HepG2 (cell line): ENCODE results near the gene C19orf47. TPM values are rescaled to one million over a fixed set of nuclear protein-coding genes. Genes with fewer than 3 reads are reported as not detected.

Experiments
- ATAC-seq: fragments of 200-7000 bp; cut with Tn5 transposase; 3 replicates; pipeline ENCODE4 v1.9.1; 2020; ENCODE audit warnings: mild to moderate bottlenecking, moderate library complexity
- BruUV-seq: library from RNA; stranded (reverse); fragments of 400-500 nt; replicated peaks from 2 replicates; lab custom pipeline; 2021; lab: Mats Ljungman, UMichigan
- CTCF ChIA-PET: fragments of 300-600 bp; formaldehyde crosslinking; extraction: SDS; loops from one replicate; lab custom pipeline; 2021; ENCODE audit warnings: low total read pairs, inconsistent platforms, low intra/inter-chr PET ratio; lab: Yijun Ruan, JAX
- POLR2A ChIA-PET: fragments of 350-600 bp; sonication (Branson Sonifier 250); formaldehyde crosslinking; loops from one replicate; lab custom pipeline; 2020; ENCODE audit warnings: antibody characterized with exemption, inconsistent platforms; lab: Yijun Ruan, JAX
- DNase-seq: peaks from one replicate; pipeline ENCODE4 v3.0.0-alpha.2; 2015; ENCODE audit warnings: low spot score
- FAIRE-seq: peaks from 3 replicates; lab custom pipeline; 2011; peaks lifted over from hg19 to GRCh38; lab: Jason Lieb, UNC
- H2AFZ ChIP-seq: one replicate; pipeline ENCODE4 v1.6.1; 2011; ENCODE audit warnings: low read length, inconsistent platforms
- H3K27ac ChIP-seq: fragments of 300-600 bp; 3 replicates; pipeline ENCODE4 v1.8.0; 2011; ENCODE audit warnings: mixed run types, mild to moderate bottlenecking, mixed read lengths, low read length, inconsistent platforms; ENCODE audit not compliant: insufficient read depth; ENCODE audit errors: extremely low read length
- H3K27me3 ChIP-seq, 2 experiments: fragments of 200-600 bp in 1 of 2; 2 replicates in 1 of 2; 3 replicates in 1 of 2; pipeline versions ENCODE4 v1.6.0 to v1.8.0; 2011; ENCODE audit warnings: low read length in 2 of 2, mild to moderate bottlenecking in 2 of 2, moderate library complexity in 2 of 2, inconsistent platforms in 1 of 2; ENCODE audit not compliant: insufficient read depth in 2 of 2, control insufficient read depth in 1 of 2
- H3K36me3 ChIP-seq, 2 experiments: fragments of 200-600 bp in 1 of 2; replicated peaks in 1 of 2; 2 replicates in 1 of 2; 3 replicates in 1 of 2; pipeline versions ENCODE4 v1.5.1 to v1.8.0; 2011; ENCODE audit warnings: low read length in 2 of 2, inconsistent platforms in 1 of 2; ENCODE audit not compliant: insufficient read depth in 2 of 2, control insufficient read depth in 1 of 2
- H3K4me1 ChIP-seq: 2 replicates; pipeline ENCODE4 v1.5.1; 2012; ENCODE audit warnings: low read length, inconsistent platforms; ENCODE audit not compliant: insufficient read depth
- H3K4me2 ChIP-seq: 2 replicates; pipeline ENCODE4 v1.6.0; 2011; ENCODE audit warnings: low read depth, low read length, inconsistent platforms
- H3K4me3 ChIP-seq, 3 experiments: fragments of 200-600 bp in 1 of 3; sonication (generic), shearing (Covaris generic) in 1 of 3; replicated peaks in 1 of 3; 2 replicates each; pipeline ENCODE4 v1.5.1; 2011 to 2016; ENCODE audit warnings: low read length in 3 of 3, inconsistent platforms in 2 of 3, low read depth in 2 of 3, mild to moderate bottlenecking in 2 of 3, control low read depth in 1 of 3, mixed read lengths in 1 of 3; ENCODE audit not compliant: insufficient read depth in 1 of 3
- H3K79me2 ChIP-seq: one replicate; pipeline ENCODE4 v1.6.1; 2011; ENCODE audit warnings: low read length, inconsistent platforms; ENCODE audit not compliant: insufficient read depth
- H3K9ac ChIP-seq: 2 replicates; pipeline ENCODE4 v1.6.0; 2011; ENCODE audit warnings: mild to moderate bottlenecking, low read depth, low read length, inconsistent platforms; ENCODE audit not compliant: insufficient read depth
- H3K9me3 ChIP-seq: 2 replicates; pipeline ENCODE4 v1.5.1; 2012; ENCODE audit warnings: mild to moderate bottlenecking, low read length
- H4K20me1 ChIP-seq: 2 replicates; pipeline ENCODE4 v1.6.0; 2011; ENCODE audit warnings: inconsistent platforms, mild to moderate bottlenecking, low read length, moderate library complexity; ENCODE audit not compliant: insufficient read depth
- DMTF1 ChIP-seq: sonication (generic); formaldehyde crosslinking; IDR thresholded peaks from 2 replicates; pipeline ENCODE4 v1.4.0; 2020; ENCODE audit warnings: mild to moderate bottlenecking, missing genetic modification reagents
- GATAD1 ChIP-seq: IDR thresholded peaks from 2 replicates; pipeline ENCODE4 v1.6.1; 2016; ENCODE audit warnings: missing genetic modification reagents, missing compliant biosample characterization
- GTF2F1 ChIP-seq: fragments of 150-350 bp; IDR thresholded peaks from 2 replicates; pipeline ENCODE4 v1.6.1; 2014; ENCODE audit warnings: low read length
- HIVEP1 ChIP-seq: sonication (generic); formaldehyde crosslinking; IDR thresholded peaks from 2 replicates; pipeline ENCODE4 v1.4.0; 2020; ENCODE audit warnings: mild to moderate bottlenecking, missing genetic modification reagents
- SNAPC5 ChIP-seq: sonication (generic); formaldehyde crosslinking; IDR thresholded peaks from 2 replicates; pipeline ENCODE4 v1.8.1; 2023; ENCODE audit warnings: mild to moderate bottlenecking, missing genetic modification reagents, borderline replicate concordance
- SP1 ChIP-seq, 2 experiments: fragments of 450-650 bp in 1 of 2; sonication (generic) in 1 of 2; formaldehyde crosslinking in 1 of 2; IDR thresholded peaks; 2 replicates each; pipeline versions ENCODE4 v1.4.0 to v1.6.1; 2016 to 2020; ENCODE audit warnings: missing genetic modification reagents in 1 of 2
- ZBTB26 ChIP-seq: IDR thresholded peaks from 2 replicates; pipeline ENCODE4 v1.6.1; 2016; ENCODE audit warnings: missing compliant biosample characterization, missing genetic modification reagents, borderline replicate concordance
- ZMYM3 ChIP-seq: sonication (generic); formaldehyde crosslinking; IDR thresholded peaks from 2 replicates; pipeline ENCODE4 v1.5.1; 2020; ENCODE audit warnings: mild to moderate bottlenecking, missing genetic modification reagents
- ZNF577 ChIP-seq: sonication (generic); formaldehyde crosslinking; IDR thresholded peaks from 2 replicates; pipeline ENCODE4 v1.4.0; 2020; ENCODE audit warnings: mild to moderate bottlenecking, low read depth, missing genetic modification reagents, borderline replicate concordance
- ZNF670 ChIP-seq: sonication (generic); formaldehyde crosslinking; IDR thresholded peaks from 2 replicates; pipeline ENCODE4 v1.8.0; 2022; ENCODE audit warnings: mild to moderate bottlenecking, missing genetic modification reagents, borderline replicate concordance
- WGBS: methylation state at CpG from one replicate; pipeline ENCODE4 v1.1.6; 2017; ENCODE audit warnings: low lambda C conversion rate; 5-methylcytosine and 5-hydroxymethylcytosine counted together
- in situ Hi-C: cut with HindIII; loops from 2 replicates; pipeline ENCODE4 v1.10.0; 2017; ENCODE audit warnings: low pct_unique_long_range_greater_than_20kb; ENCODE audit not compliant: extremely low pct_ligation_motif_present
- intact Hi-C: fragments of 100-400 bp; cut with micrococcal nuclease; formaldehyde crosslinking; loops from one replicate; pipeline ENCODE4 v1.10.0; 2022; ENCODE audit not compliant: unreplicated experiment
- polyA plus RNA-seq, 8 experiments: library from polyadenylated mRNA; depleted of rRNA in 3 of 8; stranded (reverse) in 7 of 8; unstranded in 1 of 8; fragments of >200 nt; fragmentation: Illumina TruSeq in 4 of 8; extraction: Trizol in 4 of 8; gene quantifications; 2 replicates each; pipeline versions ENCODE4 v1.2.1 to v1.2.3, GENCODE V29; 2011 to 2016; ENCODE audit warnings: low read depth in 4 of 8, missing spikeins in 1 of 8, mixed read lengths in 1 of 8; ENCODE audit not compliant: insufficient read depth in 1 of 8
- total RNA-seq, 5 experiments: library from RNA; depleted of rRNA; stranded (reverse); fragments of >200 nt; fragmentation: Illumina TruSeq; extraction: Trizol; gene quantifications; 2 replicates each; pipeline ENCODE4 v1.2.3, GENCODE V29; 2016; ENCODE audit warnings: low read depth in 1 of 5

C19orf47 gene
- total and polyA plus RNA-seq, 2 of the 13 experiments (the other 11 are each of a cell fraction or from before 2014, with no cell fraction given), result 8.1 to 10.6 TPM

- Histone ChIP-seq H4K20me1 (no peaks in the 10 kb centered on the region), H3K36me3 (no peaks in the 10 kb centered on the region), H3K4me3 (no peak overlapping the region), H3K27ac (no peak overlapping the region), H2AFZ (no peak overlapping the region), H3K4me2 (no peak overlapping the region)
- 53% methylated on average over 17 of the region's 41 CpGs for WGBS
- no peak for ATAC-seq
- BruUV-seq, result no TSS peak
- intact Hi-C loops, result loop anchor here (5.0 kb wide), 1 partner anchor 87 kb away; no protein-coding TSS in a partner anchor
- TF ChIP-seq HIVEP1 (CRISPR knock-in tag) (no peak), SNAPC5 (CRISPR knock-in tag) (no peak), ZNF577 (CRISPR knock-in tag) (no peak), ZBTB26 (CRISPR knock-in tag) (no peak), ZMYM3 (no peak), ZNF670 (no peak), GTF2F1 (no peak), SP1 (IDR thresholded peaks at IDR 0.05) (no peak), SP1 (CRISPR knock-in tag; IDR thresholded peaks at IDR 0.05) (no peak), GATAD1 (CRISPR knock-in tag) (no peak), DMTF1 (CRISPR knock-in tag) (no peak)
- TF ChIP-seq, all 625 proteins: peak for 0
- Histone ChIP-seq H3K9me3 (no peaks in the 10 kb centered on the region), H3K79me2 (no peaks in the 10 kb centered on the region), H3K4me1 (peaks cover 2% of the 10 kb centered on the region), H3K27me3 (peaks cover 10 to 35% of the 10 kb centered on the region in 2 experiments; a peak in 4 of 5 replicates), H3K9ac (no peak overlapping the region)
- no peak for DNase-seq
- no peak for FAIRE-seq
- in situ Hi-C loops, result no loop called here
- ChIA-PET POLR2A (interaction anchor here (1.5 kb wide), 1 partner anchor 10 kb away, joined by 3 read pairs; no protein-coding TSS in a partner anchor), CTCF (no interaction called here)
Measured at GRCh38 chr19:40393894-40394815, 46.0 kb upstream of the C19orf47 start.
